ENCODE measurements around the gene EFNA4. TPM values are rescaled to one million over a fixed set of nuclear protein-coding genes. Genes with fewer than 3 reads are reported as not detected.

EFNA4 gene
- total RNA-seq, 1 donor from 2014 or later = 12.1 TPM

DNA sequence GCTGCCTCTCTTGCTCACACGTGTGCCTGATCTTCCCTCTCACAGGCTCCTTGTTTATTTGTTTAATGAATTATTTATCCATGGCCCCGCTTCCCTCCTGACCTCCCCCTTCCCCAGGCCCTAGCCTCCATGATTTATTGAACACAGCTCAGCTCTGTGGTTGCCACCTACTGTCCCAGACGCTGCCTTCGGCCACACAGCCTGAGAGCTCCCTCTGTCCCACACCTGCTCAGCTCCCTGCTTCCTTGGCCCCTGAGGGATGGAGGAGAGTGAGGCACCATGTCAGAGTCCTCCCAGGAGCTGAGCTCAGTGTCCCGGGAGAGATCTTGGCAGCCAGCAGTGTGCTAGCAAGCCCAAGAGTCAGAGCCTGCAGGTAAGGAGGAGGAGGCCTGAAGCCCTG, 12.0 kb downstream of the EFNA4 start:
- ATAC-seq = no peak

DNA sequence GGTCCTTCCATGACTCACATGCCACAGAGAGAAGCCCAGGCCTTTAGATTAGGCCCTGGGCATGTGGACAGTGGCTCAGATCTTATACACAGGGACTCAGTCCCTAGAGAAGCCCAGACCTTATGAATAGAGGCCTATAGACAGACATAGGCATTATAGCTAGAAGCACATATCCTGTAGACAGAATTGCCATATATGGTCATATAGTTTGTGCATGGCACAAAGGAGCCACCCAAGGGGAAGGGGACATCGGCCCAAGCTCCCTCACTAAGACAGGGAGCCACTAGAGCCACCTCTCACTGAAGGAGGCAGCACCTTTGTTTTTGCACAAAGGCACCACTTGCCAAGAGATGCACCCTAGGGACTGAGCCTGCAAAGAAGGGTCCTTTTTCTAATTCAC, 12.8 kb downstream of the EFNA4 start:
- ATAC-seq = no peak

DNA sequence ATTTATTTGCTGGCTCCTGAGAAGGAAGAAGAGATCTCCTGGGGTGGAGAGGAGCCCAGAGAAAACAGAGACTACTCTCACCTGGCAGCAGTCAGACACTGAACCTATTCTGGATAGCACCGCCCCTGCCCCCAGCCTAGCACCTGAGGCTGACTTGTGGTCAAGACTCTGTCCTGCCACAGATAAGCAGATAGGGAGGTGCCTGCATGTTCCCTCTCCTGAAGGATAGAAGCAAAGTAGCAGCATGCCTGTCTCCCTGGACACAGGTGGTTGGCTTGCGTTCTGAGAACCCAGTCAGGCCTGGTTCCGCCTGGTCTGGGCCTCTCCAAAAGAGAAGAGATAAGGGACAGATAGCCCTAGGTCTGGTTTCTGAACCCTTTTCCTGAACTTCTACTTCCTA, 13.8 kb downstream of the EFNA4 start:
- ATAC-seq = no peak

DNA sequence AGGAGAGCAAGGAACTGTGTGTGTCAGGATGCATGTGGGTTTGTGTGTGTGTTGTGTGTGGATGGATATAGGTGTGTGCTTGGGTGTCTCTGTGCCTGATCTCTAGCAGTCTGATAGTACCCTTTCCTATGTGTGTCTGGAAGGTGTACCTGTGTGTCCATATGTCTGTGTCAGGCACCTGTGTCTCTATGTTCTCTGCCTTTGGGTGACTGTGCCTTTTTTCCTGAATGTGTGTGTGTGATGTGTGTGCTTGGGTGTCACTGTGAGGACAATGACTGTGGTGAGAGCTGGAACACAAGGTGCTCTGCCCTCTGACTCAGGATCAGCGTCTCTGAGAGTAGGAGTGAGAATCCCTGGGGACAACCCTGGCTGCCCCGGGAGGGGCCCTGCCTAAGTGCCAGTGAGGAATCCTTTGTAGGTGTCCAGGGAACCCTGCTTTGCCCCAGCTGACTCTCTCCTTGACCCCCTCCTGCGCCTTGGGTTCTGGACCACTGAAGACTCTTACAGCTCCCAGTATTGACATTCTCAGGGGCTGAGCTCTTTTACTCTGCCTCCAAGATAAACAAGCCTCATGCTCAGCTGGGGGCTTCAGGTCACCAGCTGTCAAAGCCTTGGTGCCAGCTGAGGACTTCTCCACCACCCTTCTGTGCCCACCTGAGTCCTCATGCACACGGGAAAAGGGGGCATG, 14.4 kb downstream of the EFNA4 start:
- peak; percentile 62 for ATAC-seq

DNA sequence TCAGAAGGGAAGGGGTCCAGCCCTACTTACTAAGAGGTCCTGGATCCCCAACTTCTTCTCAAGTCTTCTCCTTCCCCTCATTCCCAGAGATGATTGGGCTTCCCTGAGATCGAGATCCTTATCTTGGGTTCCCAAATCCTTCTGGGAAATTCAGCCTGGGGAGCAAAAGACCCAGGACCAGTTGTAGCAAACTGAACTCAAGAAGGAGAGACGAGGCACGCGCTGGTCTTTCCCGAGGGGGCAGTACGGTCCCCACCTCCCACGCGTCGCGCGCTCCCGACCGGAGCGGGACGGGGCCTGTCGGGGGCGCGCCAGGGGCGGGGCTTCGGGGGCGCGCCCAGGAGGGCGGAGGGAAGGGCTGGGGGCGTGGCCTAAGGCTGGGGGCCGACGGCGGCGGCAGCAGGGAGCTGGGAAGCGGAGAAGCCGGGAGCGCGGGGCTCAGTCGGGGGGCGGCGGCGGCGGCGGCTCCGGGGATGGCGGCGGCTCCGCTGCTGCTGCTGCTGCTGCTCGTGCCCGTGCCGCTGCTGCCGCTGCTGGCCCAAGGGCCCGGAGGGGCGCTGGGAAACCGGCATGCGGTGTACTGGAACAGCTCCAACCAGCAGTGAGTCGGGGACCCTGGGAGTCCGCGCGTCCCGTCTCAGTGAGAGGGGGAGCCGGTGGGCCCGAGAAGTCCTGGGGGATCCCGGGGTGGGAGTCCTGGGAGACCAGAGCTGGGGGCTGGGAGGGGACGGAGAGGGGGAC, 15.1 kb downstream of the EFNA4 start, which contains the start of gene EFNA3:
Gene EFNA3 (plus strand): TSS at position 369 of the 741 bp plus-strand sequence. CDS start 105 bp downstream, at position 474.
- peak; percentile 63 for ATAC-seq

DNA sequence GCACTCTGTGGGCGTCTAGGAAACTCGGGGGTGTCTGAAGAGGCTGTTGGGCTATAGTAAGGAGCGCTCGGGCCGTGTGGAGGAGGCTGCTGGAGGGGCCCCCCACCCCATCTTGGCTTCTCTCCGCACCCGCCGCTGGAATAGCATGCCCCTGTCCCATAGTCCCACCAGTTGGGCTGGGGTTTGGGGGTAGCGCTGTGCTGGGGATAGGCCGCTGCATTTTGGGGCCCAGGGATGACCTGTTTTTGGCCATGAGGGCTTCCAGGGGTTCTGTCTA, 15.6 kb downstream of the EFNA4 start:
- no peak for ATAC-seq

DNA sequence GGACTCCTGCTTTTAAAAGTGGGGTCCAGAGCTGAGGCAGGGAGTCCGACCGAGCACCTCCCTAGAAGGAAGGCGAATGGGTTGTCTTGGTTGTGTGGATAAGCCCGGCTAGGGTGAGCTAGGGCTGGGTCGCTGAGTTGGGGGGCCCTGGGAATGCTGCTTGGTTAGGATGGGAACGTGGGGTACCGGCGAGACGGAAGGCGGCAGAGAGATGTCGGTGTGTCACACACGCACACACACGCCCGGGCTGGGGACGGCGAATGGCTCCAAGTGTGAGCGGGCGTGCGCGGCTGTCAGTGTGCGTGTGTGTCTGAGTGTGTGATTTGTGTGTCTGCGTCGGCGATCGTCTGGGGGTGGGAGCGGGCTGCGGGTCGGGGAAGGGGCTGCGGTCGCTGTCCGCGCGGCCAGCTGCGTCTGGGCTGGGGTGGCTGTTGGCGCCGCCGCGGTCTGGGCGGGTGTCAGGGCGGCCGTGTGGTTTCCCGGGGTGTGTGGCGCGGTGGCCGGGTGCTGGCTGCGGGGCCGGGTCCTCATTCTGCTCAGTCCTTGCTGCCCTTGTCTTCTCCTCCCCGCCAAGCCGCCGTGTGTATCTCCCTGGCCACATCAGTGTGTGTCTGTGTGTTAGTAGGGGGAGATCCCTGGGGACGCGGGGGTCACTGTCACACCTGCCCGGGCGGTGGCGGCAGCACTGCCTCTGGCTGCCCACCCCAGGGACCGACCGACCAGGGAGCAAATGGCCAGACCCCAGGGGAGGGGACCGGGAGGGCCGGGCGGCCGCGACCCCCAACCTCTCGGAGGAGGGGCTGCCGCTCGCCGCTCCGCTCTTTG, 16.2 kb downstream of the EFNA4 start:
- no peak for ATAC-seq

DNA sequence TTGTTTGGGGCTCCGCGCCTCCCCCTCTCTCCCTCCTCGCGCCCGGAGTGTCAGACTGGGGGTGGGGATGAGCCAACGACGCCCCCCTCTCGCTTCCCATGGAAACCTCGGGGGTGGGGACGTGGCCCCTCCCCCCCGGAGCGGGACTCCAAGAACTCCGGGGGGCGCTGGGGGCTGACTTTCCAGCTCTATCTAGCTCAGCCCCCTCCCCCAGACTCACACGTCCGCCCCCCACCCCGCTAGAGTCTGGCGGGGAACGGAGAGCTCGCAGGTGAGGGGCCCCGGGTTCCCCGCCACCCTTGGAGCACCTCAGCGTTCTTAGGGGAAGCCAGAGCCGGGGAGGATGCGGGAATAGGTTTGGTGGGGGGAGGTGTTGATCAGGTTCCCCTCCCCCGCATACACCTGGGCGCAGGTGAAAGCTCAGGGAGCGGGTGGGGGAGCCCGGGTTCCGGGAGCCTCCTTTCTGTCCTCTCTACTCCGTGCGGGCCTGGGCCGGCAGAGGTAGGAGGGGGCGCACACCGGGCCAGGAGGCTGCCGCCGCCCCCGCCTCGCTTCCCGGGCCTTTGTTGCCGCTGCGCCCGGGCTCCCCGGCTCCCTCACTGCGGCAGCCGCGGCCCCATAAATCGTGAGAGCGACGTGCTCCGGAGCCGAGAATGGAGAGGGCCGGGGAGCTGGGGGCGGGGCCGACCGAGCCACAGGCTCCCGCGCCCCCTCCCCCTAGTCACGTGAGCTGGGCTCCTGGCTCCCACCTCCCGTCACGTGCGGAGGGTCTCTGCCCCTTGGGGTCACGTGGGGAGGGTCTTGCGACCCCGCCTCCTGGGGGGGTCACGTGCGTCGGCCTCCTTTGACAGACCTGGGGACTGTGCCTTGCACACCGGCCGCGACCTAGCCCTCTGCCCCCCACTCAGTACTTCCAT, 17.0 kb downstream of the EFNA4 start:
- no peak for ATAC-seq

DNA sequence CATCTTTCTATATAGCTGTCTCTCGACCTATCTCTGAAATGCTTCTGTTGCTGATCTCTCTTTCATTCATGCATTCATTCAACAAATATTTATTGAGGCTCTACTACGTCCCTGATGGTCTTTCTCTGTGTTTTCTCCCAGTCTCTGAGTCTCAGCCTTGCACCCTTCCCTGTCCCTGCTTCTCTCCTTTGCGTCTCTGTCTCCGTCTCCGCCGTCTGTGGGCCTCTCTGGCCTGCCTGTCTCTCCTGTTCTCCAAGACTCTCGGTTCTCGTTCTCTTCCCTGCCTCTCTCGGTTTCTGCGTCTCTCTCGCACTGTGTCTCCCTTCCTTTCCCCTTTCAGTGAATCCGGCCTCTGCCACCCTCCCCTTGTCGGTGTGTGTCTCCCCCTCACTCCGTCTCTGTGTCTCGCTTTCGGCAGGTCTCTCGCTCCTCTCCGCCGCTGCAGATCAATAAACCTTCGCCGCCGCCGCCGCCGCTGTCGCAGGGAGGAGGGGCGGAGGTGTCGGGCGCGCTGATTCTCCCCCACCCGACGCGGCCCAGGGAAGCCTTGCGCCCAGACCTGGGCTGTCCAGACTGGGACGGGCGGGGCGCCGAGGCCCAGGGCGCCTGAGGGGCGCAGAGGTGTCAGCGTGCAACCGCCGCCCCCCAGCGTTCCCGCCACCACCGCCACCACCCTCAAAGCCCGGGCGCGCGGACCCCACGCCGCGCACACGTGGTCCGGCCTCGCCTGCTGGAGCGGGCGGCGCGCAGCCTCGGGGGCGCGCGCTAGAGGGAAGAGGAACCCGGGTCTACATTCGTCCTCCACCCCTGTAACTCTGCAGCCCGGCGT, 18.1 kb downstream of the EFNA4 start:
- ATAC-seq = no peak

DNA sequence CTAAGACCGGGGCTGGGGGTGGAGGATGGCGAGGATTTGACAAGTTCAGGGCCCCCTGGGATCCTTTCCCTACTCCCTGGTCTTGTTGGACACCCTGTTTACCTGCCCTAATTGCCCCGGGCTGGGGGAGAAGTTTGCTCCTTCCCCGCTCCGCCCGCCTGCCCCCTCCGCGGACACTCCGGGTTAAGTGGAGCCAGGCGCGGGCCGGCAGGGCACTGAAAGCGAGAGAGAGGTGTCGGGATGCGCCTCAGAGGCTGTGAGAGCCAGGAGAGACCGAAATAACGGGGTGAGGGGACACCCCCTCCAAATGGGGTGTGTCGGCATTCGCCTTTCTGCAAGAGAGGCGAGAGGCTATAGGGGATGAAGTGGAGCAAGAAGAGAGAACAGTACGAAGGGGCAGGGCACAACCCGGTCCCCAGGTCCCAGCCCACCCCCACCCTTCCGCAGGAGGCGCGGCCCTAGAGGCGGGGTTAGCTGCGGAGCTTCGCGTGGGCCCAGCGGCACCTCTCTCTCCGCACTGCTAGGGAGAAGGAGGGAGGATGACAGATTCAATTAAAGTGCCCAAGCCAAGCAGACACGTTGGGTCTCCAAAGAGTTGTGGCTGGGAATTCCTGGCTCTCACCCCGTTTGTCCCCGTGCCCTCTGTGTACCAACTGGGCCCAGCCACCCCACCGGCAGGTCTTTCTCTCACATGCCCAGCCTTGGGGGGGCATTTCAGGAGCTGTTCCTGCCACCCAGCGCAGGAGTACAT, 18.9 kb downstream of the EFNA4 start:
- ATAC-seq = no peak

DNA sequence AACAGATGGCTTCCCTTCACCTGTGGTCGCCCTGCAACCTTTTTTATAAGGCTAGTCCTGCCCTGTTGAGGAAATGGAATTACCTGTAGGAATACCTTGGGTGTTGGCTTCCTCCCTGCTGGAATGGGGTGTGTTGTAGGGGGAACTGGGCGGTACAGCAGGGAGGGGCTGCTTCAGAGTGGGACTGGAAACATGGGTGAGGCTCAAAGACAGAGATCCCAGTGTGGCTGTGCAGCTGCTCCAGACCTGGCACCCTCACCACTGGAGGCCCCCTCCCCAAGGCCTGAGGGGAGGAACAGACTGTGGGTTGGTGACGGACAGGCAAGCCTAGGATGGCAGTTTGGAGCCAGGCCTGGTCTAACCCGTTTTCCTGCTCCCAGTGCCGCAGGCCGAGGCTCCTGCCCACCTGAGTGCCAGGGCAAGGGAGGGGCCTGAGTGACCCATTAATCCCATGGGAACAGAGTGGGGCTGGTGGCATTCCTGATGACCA, 19.6 kb downstream of the EFNA4 start:
- peak; percentile 19 for ATAC-seq

DNA sequence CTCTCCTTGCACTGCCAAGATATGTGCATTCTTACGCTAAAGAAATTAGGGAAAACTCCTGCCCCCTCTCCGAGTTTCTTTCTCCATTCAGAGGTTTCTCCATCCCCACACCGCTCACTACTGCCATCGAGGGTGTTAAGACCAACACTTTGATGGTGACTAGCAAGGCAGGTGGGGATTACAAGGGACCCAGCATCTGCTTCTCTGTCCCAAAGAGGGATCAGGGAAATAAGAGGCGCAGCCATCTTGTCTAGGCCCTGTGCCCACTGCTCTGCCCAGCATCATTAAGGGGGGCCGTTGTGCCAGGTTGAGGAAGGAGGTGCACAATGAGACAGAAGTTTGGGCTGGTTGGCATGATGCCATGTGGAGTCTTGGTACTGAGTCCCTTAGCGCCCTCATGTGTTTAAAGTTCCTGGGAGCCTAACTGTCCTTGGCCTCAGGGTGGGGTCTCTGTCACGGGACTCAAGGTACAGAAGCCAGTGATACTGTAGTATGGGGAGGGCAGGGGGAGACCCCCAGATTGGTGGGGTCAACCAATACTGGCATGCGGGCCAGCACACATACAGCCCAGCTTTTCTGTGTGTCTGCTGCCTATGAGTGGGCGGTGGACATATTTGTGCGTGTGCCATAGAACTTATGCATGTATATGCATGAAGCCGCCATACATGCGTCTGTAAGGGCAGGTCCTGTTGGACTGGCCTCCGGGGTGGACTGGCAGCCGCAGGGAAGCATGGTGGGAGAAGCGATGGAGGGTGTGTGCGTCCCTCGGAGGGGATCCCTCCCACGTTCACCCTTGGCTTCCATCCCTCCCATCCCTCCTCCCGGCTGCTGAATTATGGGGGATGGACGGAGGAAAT, 20.6 kb downstream of the EFNA4 start:
- peak; percentile 3 for ATAC-seq

DNA sequence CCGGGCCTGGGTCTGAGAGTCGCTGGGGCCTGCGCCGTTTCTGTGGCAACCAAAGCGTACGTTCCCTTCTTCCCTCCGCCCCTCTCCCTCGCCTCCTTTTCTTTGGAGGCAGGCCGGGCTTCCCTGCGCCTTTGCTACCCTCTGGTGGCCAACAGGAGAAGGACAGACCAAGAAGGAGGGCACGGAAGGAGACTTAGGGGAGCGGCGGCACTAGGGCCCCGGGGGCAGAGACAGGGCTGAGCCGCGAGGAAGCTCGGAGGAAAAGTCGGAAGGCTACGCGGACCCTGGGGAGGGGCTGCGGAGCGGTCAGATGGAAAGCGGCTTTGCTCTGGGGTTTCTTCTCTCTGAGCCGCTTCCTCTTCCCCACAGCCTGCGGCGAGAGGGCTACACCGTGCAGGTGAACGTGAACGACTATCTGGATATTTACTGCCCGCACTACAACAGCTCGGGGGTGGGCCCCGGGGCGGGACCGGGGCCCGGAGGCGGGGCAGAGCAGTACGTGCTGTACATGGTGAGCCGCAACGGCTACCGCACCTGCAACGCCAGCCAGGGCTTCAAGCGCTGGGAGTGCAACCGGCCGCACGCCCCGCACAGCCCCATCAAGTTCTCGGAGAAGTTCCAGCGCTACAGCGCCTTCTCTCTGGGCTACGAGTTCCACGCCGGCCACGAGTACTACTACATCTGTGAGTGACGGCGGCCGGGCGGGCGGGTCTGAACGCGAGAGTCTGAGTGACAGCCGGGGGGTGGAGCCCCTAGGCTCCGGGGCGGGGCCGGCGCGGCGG, 21.4 kb downstream of the EFNA4 start:
- ATAC-seq = peak; percentile 73

DNA sequence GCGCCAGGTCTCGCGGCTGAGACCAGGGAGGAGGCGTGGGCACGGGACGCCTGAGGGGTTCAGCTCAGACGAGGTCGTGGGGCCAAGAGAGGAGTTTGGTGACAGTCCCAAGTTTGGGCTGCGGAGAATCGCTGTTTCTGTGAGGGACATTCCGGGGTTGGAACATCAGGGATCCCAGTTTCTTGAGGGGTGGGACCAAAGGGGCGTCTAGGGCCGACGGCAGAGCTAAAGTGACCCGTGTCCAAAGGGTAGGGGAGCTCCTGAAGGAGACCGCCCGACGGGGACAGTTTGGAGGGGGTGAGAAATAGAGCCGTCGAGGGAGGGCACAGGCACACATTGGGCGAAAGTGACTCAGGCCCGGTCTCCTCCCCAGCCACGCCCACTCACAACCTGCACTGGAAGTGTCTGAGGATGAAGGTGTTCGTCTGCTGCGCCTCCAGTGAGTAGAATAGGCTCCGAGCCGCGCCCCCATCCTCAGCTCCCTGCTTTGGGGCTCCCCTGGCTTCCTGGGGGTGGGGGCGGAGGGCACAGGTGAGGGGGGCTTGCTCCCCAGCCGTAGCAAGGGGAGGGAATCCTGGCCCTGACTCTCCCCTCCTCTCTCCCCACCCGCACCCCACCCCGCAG, 22.1 kb downstream of the EFNA4 start:
- peak; percentile 62 for ATAC-seq

DNA sequence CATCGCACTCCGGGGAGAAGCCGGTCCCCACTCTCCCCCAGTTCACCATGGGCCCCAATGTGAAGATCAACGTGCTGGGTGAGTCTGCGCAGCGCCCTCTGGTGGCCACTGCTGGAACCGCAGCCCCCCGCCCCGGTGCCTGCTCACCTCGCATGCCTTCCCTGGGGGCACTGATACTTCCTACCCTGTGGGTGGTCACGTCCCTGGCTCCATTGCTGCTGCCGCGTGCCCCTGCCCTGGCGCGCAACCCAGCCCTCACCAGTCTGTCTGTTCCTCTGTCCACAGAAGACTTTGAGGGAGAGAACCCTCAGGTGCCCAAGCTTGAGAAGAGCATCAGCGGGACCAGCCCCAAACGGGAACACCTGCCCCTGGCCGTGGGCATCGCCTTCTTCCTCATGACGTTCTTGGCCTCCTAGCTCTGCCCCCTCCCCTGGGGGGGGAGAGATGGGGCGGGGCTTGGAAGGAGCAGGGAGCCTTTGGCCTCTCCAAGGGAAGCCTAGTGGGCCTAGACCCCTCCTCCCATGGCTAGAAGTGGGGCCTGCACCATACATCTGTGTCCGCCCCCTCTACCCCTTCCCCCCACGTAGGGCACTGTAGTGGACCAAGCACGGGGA, 22.7 kb downstream of the EFNA4 start:
- ATAC-seq = peak; percentile 11

DNA sequence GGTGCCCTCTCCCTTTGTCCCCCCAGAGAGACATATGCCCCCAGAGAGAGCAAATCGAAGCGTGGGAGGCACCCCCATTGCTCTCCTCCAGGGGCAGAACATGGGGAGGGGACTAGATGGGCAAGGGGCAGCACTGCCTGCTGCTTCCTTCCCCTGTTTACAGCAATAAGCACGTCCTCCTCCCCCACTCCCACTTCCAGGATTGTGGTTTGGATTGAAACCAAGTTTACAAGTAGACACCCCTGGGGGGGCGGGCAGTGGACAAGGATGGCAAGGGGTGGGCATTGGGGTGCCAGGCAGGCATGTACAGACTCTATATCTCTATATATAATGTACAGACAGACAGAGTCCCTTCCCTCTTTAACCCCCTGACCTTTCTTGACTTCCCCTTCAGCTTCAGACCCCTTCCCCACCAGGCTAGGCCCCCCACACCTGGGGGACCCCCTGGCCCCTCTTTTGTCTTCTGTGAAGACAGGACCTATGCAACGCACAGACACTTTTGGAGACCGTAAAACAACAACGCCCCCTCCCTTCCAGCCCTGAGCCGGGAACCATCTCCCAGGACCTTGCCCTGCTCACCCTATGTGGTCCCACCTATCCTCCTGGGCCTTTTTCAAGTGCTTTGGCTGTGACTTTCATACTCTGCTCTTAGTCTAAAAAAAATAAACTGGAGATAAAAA, 23.5 kb downstream of the EFNA4 start:
- no peak for ATAC-seq
